ENCODE data around the gene YDJC. TPM values are rescaled to one million over a fixed set of nuclear protein-coding genes. Genes with fewer than 3 reads are reported as not detected.

YDJC gene
- total RNA-seq, 1 donor from 2014 or later, result 5.9 TPM

DNA sequence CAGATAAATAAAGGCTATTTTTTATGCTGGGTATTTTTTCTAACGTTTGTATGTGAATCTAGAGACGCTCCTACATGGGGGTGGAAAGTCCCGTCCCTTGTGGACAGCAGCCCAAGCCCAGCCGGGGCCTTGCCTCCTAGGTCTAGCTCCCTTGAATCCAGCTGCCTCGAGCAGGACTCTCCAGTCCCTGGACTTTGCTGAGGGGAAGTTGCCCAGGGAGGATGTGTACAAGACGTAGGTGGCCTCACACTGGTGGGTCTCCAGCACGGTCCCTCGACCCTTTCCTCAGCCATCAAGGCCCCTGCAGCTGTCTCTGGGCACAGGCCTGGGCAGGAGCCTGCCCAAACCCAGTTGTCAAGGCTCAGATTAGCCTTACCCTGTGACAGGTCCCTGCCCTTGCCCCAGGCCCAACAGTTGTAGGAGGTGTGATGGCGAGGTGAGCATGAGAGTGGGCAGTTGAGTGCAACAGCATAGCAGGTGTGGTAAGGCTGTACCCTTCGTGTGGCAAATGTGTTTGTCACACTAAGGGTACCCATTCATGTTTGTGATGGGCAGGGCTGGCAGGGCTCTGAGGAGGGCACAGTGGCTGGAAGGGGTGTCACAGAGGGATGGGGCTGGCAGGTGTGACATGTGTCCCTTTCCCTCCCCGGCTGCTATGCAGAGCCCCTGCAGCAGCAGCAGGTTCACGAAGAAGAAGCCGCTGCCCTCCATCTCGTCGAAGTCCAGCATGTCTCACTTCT, 6.1 kb upstream of the YDJC start:
- DNase-seq (ENCODE audit: low spot score), result no peak
- intact Hi-C loops (cut with DNase I), result no loop called here

DNA sequence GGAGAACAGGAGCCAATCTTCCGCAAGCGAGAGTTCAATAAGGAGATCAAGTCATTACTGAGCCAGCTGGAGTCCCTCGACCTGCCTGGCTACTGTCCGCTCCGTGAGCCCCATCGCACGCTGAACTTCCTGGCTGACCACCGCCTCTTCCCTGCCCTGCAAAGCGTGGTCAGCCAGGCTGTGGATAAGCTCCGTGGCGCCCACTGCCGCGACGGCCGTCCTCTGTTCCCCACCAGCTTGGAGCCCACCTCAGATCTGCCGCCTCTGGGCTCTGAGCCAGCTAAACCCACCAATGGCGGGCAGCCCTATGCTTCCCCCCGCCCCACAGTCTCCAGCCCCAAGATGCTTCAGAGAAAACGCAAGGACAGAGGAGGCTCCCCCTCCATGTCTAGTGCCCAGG, 5.0 kb upstream of the YDJC start:
- DNase-seq (ENCODE audit: low spot score), result no peak
- intact Hi-C loops (cut with DNase I), result no loop called here

DNA sequence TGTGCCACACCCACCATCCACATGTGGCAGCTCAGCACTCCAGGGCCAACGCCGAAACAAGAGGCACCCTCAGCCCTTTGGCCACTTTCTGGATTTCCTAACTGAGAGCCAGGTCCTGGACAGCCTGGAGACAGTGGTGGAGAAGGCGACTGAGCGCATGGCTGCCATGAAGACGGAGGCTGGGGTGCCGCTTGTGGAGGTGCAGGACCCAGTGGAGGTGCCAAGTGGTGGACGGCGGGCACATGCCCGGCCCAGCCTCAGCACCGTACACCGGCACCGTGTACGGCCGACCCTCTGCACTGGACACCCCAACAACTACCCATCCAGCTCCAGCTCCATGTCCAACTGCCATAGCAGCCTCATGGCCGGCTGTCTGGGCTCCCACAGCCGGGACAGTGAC, 4.3 kb upstream of the YDJC start:
- DNase-seq (ENCODE audit: low spot score), result no peak
- intact Hi-C loops (cut with DNase I), result no loop called here

DNA sequence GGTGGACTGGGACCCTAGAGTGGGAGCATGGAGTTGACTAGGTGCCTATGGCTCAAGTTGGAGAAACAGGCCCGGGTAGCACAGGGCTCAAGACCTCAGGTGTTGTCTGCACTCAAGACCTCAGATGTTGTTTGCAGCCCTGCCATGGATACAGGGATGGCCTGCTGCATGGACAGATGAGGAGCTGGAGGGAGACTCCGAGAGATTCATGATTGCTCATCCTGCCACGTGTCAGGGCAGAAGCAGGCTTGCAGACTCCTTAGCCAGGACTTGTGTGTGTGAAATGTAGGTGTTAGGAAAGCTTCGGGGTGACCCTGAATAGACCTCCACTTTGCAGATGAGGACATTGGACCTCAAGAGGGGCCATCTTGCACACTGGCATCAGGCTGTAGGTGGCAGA, 3.7 kb upstream of the YDJC start:
- intact Hi-C loops (cut with DNase I), result no loop called here
- DNase-seq (ENCODE audit: low spot score), result no peak

DNA sequence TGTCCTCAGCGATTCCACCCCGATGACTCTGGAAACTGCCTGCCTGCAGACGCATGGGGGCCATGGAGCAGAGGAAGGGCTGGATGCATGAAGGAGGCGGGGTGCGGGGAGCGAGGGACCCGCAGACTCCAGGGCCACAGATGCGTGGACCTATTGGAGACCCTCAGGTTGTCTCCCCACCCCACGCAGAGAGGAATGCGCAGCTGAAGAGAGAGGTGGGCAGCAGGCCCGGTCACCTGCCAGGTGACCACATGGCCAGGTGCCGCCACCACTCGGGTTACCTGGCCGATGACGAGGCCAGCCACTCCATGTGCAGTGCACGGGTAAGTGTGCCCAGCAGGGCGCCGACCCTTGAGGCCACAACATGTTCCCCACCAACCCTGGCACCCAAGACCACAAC, 3.1 kb upstream of the YDJC start:
- intact Hi-C loops (cut with DNase I), result no loop called here

DNA sequence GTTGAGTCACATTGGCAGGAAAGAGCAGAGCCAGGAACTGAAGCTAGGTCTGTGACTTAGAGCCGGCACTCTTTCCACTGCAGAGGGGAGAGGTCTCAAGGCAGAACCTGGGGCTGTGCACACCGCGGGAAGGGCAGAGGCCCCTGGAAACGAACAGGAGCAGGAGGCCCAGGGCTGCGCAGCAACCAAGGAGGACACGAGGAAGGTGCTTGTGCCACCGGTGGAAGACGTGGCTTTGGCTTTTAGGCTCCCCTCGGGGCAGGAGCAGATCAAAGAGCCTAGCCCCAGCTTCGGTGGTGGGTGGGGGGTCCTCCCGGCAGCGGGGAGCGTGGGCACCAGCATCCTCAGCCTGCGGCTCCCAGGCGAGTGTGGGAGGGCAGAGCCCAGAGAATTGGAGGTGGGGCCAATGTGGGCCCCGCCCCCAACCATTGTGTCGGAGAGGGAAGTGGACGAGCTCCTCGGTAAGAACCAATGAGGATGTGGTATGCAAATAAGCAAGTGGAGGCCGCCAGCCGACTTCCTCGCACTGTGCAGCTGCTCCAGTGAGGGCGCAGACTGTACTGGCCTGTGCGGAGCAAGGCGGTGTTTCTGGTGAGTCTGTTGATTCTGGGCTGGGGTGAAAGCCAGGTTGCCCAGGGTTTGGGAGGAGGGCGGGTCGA, 2.5 kb upstream of the YDJC start, which contains the start of gene CCDC116:
Gene CCDC116 (plus strand): TSS at position 524 of the 659 bp plus-strand sequence. CDS start 422 bp downstream, outside the sequence.
- DNase-seq (ENCODE audit: low spot score), result peak; percentile 81
- intact Hi-C loops (cut with DNase I), result no loop called here

More for the DNA sequence above, 3.1 kb upstream of the YDJC start:
- no peak for DNase-seq (ENCODE audit: low spot score)

DNA sequence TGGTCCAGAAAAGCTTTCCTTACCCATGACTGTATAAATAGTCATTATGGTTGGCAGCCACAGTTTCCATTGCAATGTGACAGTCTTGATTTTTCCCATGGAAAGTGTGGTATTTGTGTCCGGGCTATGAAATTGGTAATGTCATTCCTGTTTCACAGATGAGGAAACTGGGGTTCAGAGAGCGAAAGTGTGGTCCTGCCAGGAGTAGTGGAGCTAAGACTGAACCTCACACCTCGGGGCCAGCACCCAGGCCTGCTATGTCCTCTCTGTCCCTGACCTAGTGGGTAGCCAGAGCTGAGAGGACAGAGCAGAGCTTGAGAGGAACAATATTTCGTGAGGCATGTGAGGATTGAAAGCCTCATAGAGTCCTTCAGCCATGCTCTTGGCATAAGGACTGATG, 1.2 kb upstream of the YDJC start:
- DNase-seq (ENCODE audit: low spot score), result no peak
- intact Hi-C loops (cut with DNase I), result no loop called here

DNA sequence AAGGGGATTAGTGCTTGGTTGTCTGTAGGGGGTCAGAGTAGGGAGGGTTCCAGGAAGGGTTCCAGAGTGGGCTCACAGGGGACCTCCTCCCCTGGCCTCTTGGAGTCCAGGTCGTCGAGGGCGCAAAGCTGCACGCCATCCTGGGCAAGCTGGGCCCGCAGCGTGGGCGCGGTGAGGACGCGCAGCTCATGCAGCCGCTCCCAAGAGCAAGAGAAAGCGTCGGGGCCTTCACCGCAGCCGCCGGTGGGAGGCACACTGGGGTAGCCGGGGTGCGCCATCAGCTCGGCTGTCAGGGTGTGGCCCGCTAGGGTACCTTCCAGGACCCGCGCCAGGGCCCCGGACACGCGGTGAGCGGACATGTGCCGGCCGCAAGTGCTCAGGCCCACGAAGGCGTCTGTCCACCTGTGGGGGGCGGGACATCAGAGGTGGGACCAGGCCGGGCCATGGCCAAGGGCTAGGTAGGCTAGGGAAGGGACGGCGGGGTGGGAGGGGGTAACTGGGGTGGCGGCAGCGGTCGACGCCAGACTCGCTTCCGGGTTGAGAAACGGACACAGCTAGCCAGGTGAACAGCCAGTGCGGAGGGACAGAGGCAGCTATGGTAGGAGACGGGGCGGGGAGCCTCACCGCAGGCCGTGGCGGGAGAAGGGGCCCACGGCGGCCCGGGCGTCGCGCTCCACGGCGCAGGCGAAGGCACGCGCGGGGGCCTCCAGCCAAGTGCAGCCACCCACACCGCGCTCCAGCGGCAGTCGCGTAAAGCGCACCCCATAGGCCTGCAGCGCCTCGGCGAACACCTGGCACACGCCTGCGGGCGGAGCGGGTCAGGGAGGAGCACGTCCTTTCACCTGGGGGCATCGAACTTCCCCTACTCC, 1.2 kb downstream of the YDJC start:
- intact Hi-C loops (cut with DNase I), result loop anchor here (5.0 kb wide), 1 partner anchor 36 kb away; no protein-coding TSS in a partner anchor
- no peak for DNase-seq (ENCODE audit: low spot score)

DNA sequence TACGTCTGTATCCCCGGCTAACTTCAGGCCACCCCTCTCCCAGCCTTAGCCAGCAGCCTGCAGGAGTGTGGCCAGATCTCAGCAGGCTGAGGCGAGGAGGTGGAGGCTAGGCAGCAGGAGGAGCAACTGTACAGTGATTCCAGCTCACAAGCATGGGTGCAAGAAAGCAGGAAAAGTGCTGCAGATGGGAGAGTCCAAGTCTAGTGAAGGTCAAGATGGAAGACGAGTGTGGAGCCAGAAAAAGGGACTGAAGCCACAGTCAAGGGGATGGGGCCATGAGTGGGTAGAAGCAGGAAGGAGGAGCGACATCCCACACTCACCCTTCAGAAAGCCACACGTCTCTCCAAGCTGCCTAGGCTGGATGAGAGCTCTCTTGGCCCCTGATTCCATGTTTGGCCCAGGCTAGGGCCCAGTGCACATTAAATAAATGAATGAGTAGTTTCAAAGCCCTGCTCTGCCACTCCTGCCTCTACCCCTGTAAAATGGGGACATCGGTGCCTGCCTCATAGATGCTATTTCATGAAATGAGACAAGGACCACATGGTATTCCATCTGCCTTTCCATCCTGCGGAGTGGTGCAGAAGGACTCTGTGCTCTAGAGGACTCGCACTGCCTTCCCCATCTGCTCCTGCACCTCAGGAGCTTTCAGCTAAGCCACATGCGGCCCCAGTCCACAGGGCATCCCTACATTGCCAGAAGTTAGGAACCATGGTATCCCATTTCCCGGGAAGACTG, 2.9 kb downstream of the YDJC start:
- intact Hi-C loops (cut with DNase I), result loop anchor here (5.0 kb wide), 1 partner anchor 35 kb away; no protein-coding TSS in a partner anchor
- no peak for DNase-seq (ENCODE audit: low spot score)

DNA sequence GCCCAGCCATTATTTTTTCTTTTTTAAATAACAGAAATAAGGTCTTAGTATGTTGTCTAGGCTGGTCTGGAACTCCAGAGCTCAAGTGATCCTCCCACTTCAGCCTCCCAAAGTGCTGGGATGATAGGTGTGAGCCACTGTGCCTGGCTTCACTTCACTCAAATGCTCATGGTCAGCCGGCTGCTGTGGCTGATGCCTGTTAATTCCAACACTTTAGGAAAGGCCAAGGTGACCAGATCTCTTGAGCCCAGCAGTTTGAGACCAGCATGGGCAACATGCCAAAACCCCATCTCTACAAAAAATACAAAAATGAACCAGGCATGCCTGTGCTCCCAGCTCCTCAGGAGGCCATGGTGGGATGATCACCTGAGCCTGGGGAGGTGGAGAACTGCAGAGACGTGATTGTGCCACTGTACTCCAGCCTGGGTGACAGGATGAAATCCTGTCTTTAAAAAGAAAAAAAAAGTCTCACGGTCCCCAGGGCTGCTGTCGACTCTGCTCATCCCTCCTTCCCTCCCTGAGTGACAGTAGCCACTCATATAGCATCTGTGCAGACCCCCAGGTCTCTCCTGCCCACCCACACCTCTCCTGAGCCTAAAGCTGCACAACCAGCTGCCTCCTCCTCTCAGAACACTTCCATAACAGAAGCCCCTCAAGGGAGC, 3.6 kb downstream of the YDJC start:
- intact Hi-C loops (cut with DNase I), result loop anchor here (5.0 kb wide), 1 partner anchor 34 kb away; no protein-coding TSS in a partner anchor
- no peak for DNase-seq (ENCODE audit: low spot score)

DNA sequence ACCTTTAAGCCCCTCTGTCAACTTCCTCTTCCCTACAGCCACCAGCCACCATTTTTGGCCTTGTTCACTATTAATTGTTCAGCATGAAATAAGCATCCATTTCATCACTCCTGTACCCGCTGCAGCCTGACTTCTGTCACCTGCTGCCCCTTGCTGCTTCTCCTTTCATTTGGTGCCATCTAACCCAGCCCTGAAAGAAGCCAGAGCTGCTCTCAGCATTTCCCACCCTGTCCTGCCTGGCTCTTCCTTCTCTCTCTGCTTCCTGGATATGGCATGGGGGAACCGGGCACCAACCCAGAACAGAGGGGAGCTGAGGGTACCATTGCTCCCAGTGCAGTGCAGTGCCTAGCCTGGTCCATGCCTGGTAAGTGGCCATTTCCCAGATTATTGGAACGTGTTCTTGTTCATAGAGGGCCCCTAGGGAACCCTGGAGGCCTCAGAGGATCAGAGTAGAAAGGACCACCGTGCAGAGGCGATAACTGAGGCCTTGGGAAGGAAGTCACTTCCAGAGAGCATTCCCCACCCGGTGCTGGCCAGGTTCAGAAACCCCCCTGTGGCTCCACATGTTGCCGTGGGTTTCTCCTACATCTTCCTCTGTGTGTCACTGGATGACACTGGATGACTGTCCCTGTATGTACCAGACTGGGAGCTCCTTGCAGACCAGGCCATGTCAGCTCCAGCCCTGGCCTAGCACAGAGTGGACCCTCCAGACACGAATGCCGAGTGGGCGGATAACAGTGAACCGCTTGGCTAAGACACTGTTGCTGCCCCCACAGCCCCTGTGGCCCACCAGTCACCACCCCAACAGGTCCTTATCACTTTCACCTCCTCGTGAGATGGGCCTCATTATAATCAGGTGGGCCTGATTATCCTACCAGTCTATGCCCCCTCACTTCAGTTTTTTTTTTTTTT, 4.7 kb downstream of the YDJC start:
- no peak for DNase-seq (ENCODE audit: low spot score)
- intact Hi-C loops (cut with DNase I), result loop anchor here (5.0 kb wide), 1 partner anchor 33 kb away; no protein-coding TSS in a partner anchor

DNA sequence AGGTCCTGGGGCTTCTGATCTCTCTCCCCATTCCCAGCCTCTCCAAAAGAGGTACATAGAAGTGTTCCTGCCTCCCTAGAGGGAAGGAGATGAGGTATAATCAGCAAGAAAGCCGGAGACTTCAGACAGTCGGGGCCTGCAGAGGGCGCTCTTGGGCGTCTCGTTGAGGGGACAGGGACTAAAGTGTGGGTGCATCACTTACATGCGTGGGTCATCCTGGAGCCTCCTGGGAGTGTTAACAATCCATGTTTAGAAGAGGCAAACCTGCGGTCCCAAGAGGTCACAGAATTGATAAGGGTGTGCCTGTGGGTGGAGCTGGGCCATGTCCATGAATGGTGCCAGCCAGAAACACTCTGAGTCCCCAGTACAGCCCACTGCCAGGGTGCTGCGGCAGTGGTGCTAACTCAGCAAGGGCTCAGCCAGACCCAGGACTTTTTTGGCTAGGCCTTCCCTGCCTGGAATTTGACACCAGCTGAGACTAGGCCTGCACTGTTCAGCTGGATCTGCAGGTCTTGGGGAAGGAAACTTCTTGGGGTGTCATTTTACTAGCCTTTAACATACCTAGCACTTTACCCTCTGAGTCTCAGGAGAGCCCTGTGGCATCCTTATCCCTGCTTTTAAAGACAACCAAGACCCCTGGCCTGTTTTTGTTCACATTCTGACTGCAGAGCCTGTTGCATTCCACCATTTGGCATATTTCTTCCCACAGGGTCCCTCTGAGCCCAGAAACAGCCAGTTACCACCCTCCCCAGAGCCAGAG, 5.5 kb downstream of the YDJC start:
- intact Hi-C loops (cut with DNase I), result no loop called here
- DNase-seq (ENCODE audit: low spot score), result no peak

DNA sequence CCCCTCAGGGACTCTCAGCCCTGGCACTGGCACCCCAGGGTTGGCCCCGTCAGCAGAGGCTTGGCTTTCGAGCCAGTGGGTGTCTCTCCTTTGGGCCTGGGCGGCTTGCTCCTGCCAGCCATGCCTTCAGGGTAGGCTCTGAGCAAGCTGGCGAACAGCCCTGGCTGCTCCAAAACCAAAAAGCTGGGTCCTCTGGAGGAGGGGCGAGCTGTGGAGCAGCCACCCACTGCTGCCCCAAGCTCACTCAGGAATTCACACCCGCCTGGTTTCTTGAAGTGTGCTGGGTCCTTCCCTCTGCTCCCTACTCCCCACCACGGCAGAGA, 6.2 kb downstream of the YDJC start:
- intact Hi-C loops (cut with DNase I), result no loop called here
- DNase-seq (ENCODE audit: low spot score), result no peak

DNA sequence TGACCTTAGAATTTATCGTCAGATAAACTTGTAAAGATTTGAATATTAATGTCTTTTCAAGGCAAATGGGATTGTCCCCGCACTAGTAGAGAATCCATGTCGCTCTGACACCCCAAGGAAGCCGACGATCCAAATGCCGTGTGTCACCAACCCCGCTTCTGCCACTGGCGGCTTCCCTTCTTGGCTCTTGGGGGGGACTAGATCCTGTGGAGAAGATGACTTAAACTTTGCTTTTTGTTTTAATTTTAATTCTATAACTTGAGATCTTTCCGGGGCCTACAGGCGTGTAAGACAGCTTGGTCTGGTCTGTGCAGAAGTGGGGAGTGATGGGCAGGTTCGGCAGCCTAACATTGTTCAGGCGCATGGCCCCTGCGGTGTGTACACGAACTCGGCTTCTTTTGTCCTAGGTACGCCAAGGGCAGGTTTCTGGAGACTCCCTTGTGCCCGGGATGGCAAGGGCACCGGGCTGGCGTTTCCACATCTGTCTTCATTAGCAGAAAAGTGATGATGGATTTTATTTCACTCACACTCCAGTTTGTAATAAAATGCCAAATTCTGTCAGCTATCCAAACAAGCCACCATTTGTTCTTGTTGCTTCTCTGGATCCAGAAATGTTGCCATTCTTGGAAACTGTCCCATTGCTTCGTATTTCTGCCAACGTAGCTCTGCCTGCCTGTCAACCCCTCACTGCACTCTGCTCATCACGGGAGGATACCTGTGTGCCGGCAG, 6.7 kb downstream of the YDJC start:
- no peak for DNase-seq (ENCODE audit: low spot score)
- intact Hi-C loops (cut with DNase I), result no loop called here

DNA sequence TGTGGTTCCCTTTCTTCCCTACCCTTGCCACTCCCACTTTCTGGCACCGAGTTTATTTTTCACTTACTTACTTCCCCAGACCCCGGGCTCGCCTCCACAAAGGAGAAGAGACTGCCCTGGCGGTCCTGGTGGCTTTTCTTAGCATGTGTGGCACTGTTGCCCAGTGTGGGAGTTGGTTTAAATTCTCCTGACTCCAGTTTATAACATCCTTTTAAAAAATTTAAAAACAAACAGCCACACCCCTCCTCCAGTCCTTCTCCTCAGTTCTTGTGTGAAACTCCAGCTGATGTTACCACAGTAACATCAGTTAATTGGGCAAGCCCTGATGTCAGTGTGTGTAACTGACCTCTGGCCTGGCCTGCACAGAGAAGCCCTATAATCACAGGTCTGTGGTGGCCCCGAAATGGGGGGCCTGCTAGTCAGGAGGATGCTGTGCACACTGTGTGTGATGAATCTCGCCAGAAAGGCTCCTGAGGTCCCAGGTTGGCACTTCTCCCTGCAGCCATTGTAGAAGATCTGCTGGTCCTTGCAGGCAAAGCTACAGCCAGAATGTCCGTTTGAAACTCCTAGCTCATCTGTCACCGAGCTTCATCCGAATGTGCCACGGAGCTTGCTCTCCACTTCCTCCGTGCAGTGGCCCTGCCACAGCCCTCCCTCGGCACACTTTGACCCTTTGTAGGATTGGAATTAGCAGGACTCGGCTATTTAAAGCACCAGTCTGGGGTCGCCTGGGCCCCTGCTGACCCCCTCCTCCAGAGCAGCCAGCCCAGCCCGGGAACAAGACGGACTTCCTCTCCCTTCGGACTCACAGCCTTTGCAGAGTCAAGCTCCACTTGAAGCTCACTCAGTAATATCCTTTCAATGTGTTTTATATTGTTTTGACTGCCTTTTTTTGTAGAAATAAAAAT, 7.6 kb downstream of the YDJC start:
- intact Hi-C loops (cut with DNase I), result no loop called here

DNA sequence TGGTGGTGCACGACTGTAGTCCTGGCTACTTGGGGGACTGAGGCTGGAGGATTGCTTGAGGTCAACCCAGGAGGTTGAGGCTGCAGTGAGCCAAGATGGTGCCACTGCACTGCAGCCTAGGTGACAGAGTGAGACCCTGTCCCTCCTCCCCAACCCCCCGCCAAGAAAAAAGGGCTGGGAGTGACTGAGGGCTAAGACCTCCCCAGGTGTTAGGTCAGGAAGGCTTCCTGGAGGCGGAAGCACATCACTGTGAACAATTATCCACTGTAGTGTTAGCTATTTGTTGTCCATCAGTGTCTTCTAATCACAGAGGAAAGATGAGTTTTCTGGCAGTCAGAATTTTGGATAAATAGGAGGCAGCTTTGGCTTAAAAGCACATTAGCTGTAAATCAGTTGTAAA, 8.8 kb downstream of the YDJC start:
- no peak for DNase-seq (ENCODE audit: low spot score)
- intact Hi-C loops (cut with DNase I), result no loop called here

More for the DNA sequence above, 7.6 kb downstream of the YDJC start:
- DNase-seq (ENCODE audit: low spot score), result no peak

Measured in cardiac septum (tissue), 1 donor.